TTC549 (cell line): ENCODE results near the gene ADAM8.
"Not testable (repeated sequence)": the region's sequence is repeated elsewhere in the genome, so short reads cannot be mapped to it uniquely, and the experiment has no call there.

ENCODE experiments used
- FAIRE-seq: peaks from 2 replicates; lab custom pipeline; 2012; peaks lifted over from hg19 to GRCh38; lab: Jason Lieb, UNC

The ADAM8 gene

GRCh38 chr10:133266056-133266795, 10.4 kb downstream of the ADAM8 start:
- FAIRE-seq = no peak

GRCh38 chr10:133265052-133265451, 11.6 kb downstream of the ADAM8 start:
- FAIRE-seq = not testable (repeated sequence)

GRCh38 chr10:133264461-133264860, 12.2 kb downstream of the ADAM8 start:
- no peak for FAIRE-seq

DNA sequence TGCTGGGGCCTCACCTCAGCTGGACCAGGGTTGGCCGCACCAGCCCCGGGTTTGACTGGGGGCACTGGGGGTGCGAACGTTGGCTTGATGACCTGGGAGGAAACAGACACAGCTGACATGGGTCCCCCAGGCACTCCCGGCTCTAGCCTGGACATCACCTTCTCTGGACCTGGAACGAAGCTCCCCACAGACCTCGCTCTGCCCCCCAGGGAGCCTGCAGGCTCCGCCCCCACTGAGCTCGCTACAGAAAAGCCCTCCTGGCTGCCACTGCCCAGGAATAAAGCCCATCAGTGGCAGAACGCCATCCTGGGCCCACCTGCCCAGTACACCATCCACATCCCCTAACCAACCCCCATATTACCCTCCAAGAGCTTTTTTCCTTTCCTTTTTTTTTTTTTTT, 13.0 kb downstream of the ADAM8 start:
- FAIRE-seq = no peak

GRCh38 chr10:133262696-133263095, 14.0 kb downstream of the ADAM8 start:
- no peak for FAIRE-seq

DNA sequence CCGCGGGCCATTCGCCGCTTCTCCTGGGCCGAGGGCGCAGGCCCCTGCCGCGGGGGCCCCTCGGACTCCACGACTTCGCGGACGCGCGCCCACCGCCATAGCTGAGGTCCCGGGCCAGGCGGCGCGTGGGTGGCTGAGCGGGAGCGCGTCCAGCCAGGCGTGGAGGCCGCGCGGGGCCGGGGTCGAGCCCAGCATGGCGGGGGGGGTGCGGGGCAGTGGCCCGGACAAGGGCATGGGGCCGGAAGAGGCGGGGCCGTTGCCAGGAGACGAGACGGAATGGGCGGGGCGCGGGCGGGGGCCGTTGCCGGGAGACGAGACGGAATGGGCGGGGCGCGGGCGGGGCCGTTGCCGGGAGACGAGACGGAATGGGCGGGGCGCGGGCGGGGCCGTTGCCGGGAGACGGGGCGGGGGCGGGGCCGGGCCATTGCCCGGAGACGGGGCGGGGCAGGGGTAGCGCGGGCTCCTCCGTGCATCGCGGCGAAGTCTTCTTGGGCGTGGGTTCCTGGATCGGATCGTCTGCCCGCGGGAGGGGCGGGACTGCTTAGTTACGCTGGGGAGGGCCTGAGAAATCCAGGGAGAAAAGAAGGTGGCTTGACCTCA, 14.8 kb downstream of the ADAM8 start:
- FAIRE-seq = no peak

DNA sequence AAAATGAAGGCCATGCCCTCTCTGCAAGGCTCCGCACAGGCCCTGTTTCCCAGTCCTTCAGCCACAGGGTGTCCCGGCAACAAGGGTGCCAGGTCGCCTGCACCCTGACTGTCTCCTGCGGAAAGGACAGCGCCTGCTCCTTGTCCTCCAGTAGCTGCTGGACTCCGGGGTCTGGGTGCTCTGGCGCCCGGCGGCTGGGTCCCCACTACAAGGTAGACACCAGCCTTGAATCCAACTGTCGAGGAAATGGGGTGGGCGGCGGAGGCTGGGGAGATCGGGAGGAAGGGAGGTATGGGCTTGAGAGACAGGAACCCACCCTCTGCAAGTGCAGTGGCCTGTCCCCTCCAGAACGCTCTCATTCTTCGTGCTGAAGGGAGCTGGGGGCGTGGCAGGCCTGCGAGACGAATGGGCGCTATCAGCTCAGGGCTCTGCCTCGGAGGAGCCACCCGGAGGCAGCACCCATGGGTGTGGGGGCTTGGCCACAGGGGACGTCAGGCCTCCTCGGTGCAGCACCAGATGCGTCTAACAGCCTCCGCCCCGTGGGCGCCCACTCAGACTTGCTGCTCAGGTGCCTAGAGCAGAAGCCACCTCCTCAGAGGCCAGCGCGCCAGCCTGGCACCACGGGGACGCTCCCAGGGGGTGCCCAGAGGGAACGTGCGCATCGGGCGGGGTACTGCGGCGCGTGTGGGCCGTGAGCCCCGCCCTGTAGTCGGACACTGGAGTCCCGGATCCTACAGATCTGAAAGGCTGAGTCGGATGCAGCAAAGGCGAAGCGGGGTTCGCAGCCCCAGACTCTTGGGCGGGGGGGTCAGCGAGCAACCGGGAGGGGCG, 15.6 kb downstream of the ADAM8 start:
- FAIRE-seq = no peak

- no peak for FAIRE-seq
Measured at GRCh38 chr10:133259602-133259989, 17.1 kb downstream of the ADAM8 start.

GRCh38 chr10:133258818-133259601, 17.7 kb downstream of the ADAM8 start:
- no peak for FAIRE-seq

GRCh38 chr10:133258066-133258817, 18.4 kb downstream of the ADAM8 start:
- no peak for FAIRE-seq

GRCh38 chr10:133257489-133258065, 19.1 kb downstream of the ADAM8 start:
- FAIRE-seq = no peak

- FAIRE-seq = no peak
Measured at GRCh38 chr10:133255323-133255722, 21.3 kb downstream of the ADAM8 start.

- FAIRE-seq = no peak
Measured at GRCh38 chr10:133254421-133255120, 22.1 kb downstream of the ADAM8 start.

- FAIRE-seq = no peak
Measured at GRCh38 chr10:133253361-133253955, 23.2 kb downstream of the ADAM8 start.

DNA sequence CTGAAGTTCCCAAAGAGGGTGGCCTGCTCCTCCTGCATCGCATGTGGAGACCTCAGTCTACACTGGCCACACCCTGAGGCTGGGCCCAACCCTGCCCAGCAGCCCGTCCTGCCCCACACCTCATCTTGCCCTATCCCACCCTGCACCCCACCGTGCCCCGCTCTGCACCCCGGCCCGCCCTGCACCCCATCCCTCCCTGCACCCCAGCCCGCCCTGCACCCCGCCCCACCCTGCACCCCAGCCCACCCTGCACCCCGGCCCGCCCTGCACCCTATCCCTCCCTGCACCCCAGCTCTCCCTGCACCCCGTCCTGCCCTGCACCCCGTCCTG, 24.5 kb downstream of the ADAM8 start:
- no peak for FAIRE-seq

GRCh38 chr10:133251388-133252222, 25.1 kb downstream of the ADAM8 start:
- FAIRE-seq = no peak

DNA sequence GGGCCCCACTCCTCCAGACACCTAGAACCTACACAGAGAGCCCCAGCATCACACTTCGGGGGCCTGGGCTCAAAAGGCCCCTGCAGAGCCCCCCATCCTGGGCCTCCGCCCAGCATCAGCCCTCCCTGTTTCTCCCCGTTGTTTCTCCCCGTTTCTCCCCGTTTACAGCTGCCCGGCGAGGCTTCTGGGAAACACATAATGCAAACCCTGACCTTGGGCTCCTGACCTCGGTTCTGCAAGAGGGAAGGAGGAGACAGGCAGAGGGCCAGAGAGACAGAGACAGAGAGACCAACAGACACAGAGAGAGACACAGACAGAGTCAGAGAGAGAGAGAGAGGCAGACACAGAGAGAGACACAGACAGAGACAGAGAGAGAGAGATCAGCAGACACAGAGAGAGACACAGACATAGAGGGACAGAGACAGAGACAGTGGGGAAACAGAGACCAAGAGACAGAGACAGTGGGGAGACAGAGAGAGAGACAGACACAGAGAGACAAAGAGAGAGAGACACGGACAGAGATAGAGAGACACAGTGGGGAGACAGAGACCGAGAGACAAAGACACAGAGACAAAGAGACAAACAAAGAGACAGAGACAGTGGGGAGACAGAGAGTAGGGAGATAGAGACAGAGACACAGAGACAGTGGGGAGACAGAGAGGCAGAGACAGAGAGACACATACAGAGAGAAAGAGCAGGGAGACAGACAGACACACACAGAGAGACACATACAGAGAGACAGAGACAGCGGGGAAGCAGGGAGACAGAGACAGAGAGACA, 26.5 kb downstream of the ADAM8 start:
- no peak for FAIRE-seq

DNA sequence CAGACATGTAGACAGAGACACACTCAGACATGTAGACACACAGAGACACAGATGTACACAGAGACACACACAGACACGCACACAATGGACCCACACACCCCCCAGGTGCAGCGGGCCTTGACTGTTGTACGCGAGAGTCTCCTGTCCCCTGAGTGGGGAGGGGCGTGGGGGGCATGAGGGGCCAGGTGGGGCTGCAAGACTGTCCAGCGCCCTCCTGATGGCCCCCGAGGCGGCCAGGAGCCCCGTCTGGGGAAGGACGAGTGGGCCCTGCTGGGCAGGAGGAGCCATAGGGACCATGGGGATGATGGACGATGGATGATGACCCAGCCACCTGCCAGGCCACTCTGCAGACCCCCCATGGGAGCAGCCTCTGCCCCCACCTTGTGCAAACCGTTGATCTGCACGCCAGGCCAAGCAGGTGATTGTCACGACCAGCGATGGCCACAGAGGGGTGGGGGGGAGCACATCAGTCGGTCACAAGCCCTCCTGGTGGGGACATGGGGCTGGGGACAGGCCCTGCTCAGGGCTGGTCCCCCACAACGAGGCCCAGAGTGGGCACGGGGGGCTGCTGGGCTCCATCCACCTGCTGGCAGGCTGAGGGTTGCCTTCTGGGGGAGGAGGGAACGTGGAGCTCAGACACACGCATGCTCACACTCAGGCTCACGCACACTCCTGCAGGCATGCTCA, 27.4 kb downstream of the ADAM8 start:
- no peak for FAIRE-seq
